GM18861 (cell line): ENCODE data around the gene CTAG1B.
"Not testable (repeated sequence)": the region's sequence is repeated elsewhere in the genome, so short reads cannot be mapped to it uniquely, and the experiment has no call there.

ENCODE experiments used
- ATAC-seq: cut with Tn5 transposase; IDR thresholded peaks from one replicate; pipeline ENCODE4 v1.9.1; 2021; ENCODE audit not compliant: unreplicated experiment

Gene CTAG1B

DNA sequence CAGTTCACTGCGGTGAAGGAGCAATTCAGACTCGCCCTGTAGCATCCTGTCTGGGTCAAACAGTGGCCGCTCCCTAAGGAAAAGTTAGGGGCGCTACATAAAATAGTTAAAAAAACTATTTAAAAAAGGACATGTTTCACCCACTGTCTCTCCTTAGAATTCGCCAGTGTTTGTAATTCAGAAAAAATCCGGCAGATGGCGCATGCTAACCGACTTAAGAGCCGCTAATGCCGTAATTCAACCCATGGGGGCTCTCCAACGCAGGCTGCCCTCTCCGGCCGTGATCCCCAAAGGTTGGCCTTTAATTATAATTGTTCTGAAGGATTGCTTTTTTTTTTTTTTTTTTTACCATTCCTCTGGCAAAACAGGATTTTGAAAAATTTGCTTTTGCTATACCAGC lies 28.7 kb downstream of the CTAG1B start:
- ATAC-seq = not testable (repeated sequence)

DNA sequence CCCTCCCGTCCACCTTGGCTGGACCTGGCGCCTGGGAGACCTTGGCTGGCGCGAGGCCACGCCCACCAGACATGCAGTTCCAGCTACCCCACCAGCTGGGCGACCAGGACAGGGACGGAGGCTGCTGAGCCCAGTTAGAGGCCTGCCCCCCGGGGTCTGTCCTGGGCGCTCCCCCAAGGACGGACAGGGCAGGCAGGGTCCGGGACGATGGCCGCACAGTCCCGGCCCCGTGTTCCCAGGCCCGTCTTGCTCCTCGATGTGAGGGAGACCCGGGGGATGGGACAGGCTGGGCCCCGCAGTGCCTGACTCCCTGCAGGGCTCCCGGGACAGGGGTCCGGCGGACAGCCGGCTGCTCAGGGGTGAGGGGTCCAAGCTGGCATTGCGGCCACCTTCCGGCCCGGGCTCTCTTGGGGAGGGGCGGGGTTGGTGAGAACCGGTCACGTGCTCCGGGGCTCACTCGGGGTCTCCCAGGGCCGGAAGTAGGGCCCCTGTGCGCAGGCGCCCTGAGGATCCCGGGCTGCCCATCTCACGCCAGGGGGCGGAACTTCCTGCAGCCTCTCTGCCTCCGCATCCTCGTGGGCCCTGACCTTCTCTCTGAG lies 34.4 kb downstream of the CTAG1B start, which contains the start of gene CTAG1A:
CTAG1A (plus strand) TSS at position 549 of the 599 bp plus-strand sequence. CDS start 74 bp downstream, outside the sequence.
- ATAC-seq = not testable (repeated sequence)

DNA sequence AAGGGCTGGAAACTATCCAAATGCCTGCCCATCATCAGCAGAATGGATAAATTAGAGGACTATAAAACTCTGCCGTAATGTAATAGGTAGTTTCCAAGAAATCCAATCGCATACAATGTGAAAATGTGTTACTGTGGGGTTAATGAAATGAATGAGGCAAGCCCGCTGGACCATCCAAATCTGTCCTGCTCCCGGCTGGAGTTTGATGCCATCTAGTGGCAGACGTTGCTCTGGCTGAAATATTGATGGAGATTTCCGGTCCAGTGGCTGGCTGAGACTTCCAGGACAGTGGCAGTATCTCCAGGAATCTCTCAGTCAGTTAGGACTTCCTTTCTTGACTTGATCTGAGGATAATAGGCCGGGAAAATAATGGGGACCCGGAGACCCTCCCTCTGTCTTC lies 36.1 kb downstream of the CTAG1B start:
- not testable (repeated sequence) for ATAC-seq

DNA sequence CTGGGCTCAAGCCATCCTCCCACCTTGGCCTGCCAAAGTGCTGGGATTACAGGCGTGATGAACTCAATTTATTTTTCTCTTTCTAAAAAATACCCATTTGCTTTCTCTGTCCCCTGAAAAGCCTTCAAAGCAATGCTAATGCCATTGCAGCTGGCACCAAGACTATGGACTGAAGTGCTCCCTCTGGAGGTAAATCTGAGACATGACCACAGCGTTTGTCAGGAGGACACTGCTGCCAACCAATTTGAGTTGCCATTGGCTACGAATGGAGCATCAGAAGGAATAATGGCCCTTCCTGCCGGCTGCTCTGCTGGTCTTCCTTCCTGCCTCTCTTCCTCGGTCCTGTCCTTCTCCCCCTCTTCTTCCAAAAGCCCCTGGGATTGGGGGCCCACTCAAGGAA lies 44.0 kb downstream of the CTAG1B start:
- ATAC-seq = not testable (repeated sequence)

DNA sequence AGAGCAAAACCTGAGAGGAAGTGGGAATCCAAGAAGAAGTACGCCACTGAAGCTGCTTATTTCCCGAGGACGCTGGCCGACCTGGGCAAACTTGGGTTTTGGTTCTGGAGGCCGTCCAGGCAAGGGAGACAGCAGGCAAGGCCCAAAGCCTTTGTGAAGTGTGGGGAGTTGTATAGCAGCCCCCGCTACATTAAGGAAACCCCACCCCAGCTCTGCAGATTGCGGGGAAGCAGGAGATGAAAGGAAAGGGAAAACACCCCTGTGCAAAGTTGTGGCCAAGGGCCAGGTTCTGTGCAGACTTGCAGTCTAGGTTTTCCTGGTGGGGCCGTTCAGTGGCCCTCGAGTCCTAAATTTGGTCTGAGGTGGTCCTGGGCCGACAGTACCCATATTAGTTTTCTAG lies 46.0 kb downstream of the CTAG1B start:
- not testable (repeated sequence) for ATAC-seq

GRCh38 chrX:154570361-154570760 lies 48.7 kb downstream of the CTAG1B start:
- ATAC-seq = not testable (repeated sequence)
